ENCODE data around the gene MCF2L2. TPM values are rescaled to one million over a fixed set of nuclear protein-coding genes. Genes with fewer than 3 reads are reported as not detected.
"Not testable (repeated sequence)": the region's sequence is repeated elsewhere in the genome, so short reads cannot be mapped to it uniquely, and the experiment has no call there.

The MCF2L2 gene
- polyA plus RNA-seq, 3 donors from 2014 or later = 0.06 to 0.21 TPM; not detected in 1

DNA sequence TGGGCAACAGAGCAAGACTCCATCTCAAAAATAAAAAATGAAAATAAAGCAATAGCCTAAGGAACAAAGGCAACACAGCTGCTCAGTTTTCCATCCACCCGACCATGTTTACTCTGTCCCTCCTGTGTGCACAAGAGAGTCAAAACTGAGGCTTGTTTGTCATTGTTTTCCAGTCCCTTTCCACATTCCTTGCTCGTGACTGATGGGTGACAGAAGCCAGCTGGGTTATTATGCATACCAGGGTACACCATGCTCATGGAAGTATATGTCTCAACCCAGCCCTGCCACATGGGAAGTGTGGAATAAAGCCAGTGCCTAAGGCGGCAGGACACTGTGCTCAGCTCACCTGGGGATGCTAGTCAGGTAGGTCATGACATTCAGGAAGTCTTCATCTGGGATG is 49.5 kb downstream of the MCF2L2 start:
- Mint-ChIP-seq H3K9me3 (no peaks in the 10 kb centered on the region), H3K4me3 (no peak overlapping the region), H3K27me3 (ENCODE audit: low read depth in 3 of 3) (peaks cover 0 to 3% (median 0%) of the 10 kb centered on the region in 3 donors), H3K36me3 (peaks cover 0 to under 1% (median 0%) of the 10 kb centered on the region in 3 donors), H3K4me1 (no peaks in the 10 kb centered on the region), H3K27ac (no peak overlapping the region)
- DNase-seq = no peak

DNA sequence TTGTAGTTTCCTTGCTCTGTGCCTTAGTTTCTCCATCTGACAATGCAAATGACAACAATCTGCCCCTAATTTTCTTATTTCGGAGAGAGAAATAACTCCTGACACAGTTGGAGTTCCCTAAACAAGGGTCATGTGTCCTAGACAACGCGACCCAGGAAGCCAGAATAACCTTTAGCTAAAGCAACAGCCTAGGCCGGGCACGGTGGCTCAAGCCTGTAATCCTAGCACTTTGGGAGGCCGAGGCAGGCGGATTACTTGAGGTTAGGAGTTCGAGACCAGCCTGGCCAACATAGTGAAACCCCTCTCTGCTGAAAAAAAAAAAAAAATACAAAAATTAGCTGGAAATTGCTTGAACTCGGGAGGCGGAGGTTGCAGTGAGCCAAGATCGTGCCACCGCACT is 49.9 kb downstream of the MCF2L2 start:
- Mint-ChIP-seq H3K27ac (no peak overlapping the region), H3K9me3 (no peaks in the 10 kb centered on the region), H3K27me3 (ENCODE audit: low read depth in 3 of 3) (peaks cover 0 to 3% (median 0%) of the 10 kb centered on the region in 3 donors)

GRCh38 chr3:183378008-183378407 is 50.4 kb downstream of the MCF2L2 start:
- no peaks in the 10 kb centered on the region for H3K4me1 Mint-ChIP-seq
- H3K9me3 Mint-ChIP-seq = no peaks in the 10 kb centered on the region
- peaks cover 0 to 3% (median 0%) of the 10 kb centered on the region in 3 donors for H3K27me3 Mint-ChIP-seq (ENCODE audit: low read depth in 3 of 3)
- H3K36me3 Mint-ChIP-seq = peaks cover 0 to 3% (median 0%) of the 10 kb centered on the region in 3 donors
- peak in 1 of 3 donors; percentile 6 for DNase-seq
- H3K4me3 Mint-ChIP-seq = no peak overlapping the region
- H3K27ac Mint-ChIP-seq = no peak overlapping the region

More for the DNA sequence above, 49.9 kb downstream of the MCF2L2 start:
- Mint-ChIP-seq H3K4me3 (no peak overlapping the region), H3K4me1 (no peaks in the 10 kb centered on the region), H3K36me3 (peaks cover 0 to 3% (median 0%) of the 10 kb centered on the region in 3 donors)
- no peak for DNase-seq

DNA sequence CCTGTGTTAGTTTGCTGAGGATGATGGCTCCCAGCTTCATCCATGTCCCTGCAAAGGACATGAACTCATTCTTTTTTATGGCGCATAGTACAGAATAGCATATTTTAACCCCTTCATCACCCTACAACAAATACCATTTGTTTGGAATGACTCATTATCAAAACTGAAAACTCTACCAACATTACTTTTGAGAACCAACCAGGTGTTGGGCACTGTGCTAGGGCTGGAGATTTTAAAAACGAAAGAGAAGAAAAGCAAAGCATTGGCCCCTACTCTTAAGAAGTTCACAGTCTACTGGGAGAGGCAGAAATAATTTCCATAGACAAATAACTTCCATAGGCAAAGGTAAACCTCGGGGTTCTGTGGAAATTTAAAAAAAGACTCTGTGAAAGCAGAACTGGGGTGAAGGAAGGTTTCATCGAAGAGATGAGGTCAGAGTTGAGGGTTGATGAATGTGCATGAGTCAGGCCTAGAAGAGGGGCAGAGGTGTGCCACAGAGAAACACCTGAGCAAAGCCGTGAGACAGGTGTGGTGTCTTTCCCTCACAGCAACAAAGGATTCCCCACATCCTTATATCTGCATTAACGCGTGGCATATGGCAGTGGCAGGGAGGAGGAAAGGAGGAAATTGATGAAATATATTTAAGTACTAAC is 51.0 kb downstream of the MCF2L2 start:
- H3K4me3 Mint-ChIP-seq = no peak overlapping the region
- peak overlapping the region in 1 of 6 donors; percentile 45 for H3K27ac Mint-ChIP-seq
- H3K4me1 Mint-ChIP-seq = no peaks in the 10 kb centered on the region
- H3K9me3 Mint-ChIP-seq = no peaks in the 10 kb centered on the region
- peaks cover 0 to 3% (median 0%) of the 10 kb centered on the region in 3 donors for H3K27me3 Mint-ChIP-seq (ENCODE audit: low read depth in 3 of 3)
- peaks cover 0 to 3% (median 0%) of the 10 kb centered on the region in 3 donors for H3K36me3 Mint-ChIP-seq
- no peak for DNase-seq

DNA sequence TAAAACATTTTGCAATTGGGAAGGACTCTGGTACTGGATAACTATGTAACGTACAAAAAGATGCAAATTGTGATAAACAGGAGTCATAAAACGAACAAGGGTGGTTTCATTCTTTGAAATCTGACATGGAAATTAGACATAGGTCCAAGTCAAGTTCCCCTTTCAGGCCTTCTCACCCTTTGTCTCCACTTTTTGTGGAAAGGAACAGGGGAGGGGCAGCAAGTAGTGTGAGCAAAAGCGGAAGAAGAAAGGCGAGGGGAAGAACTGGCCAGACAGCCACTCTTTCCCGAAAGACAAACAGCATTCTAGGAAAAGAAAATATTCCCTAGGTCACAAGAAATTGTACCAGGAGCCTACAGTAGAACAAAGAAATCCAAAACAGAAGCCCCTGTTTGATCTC is 52.6 kb downstream of the MCF2L2 start:
- Mint-ChIP-seq H3K27me3 (ENCODE audit: low read depth in 3 of 3) (peaks cover 0 to under 1% (median 0%) of the 10 kb centered on the region in 3 donors), H3K4me3 (no peak overlapping the region), H3K4me1 (no peaks in the 10 kb centered on the region), H3K27ac (no peak overlapping the region), H3K36me3 (peaks cover 0 to 3% (median 0%) of the 10 kb centered on the region in 3 donors), H3K9me3 (no peaks in the 10 kb centered on the region)
- no peak for DNase-seq

DNA sequence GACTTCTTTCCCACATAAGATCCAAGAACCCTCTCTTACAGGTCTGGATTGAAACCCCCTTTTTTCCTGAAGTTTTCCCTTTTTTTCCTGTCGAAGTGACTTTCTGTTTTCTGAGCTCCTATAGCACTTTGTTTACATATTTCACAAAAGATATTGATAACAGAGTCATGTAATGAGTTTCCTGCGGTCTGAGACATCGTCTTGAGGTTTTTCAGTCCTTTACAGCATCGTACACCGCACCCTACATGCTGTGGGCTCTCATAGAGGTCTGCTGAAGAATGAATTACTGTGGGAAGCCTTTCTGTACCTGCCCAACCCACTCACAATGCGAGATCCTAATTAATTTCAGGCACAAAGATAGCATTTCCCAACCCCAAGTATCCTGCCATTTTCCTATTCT is 53.1 kb downstream of the MCF2L2 start:
- Mint-ChIP-seq H3K4me3 (no peak overlapping the region), H3K36me3 (peaks cover 0 to 3% (median 0%) of the 10 kb centered on the region in 3 donors), H3K27ac (no peak overlapping the region), H3K9me3 (no peaks in the 10 kb centered on the region), H3K4me1 (no peaks in the 10 kb centered on the region), H3K27me3 (ENCODE audit: low read depth in 3 of 3) (no peaks in the 10 kb centered on the region)
- DNase-seq = no peak

DNA sequence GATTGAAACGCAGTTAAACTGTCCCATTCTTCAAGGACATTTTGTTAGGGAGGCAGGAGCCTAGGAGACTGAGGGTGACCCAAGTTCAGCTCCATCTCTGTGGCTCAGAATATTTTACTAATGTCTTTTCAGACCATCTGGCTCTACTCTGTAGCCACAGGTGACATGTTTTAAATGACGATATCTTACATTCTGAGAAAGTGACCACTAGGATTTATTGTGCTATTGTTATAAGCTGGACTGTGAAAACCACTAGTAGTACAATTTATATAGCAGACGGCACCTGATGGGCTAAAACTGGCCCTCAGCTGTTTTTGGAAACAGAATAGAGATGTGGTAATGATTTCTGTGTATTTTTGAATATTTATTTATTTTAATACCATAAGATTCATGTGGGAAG is 55.5 kb downstream of the MCF2L2 start:
- Mint-ChIP-seq H3K9me3 (no peaks in the 10 kb centered on the region), H3K36me3 (peaks cover 0 to 3% (median 0%) of the 10 kb centered on the region in 3 donors), H3K4me1 (no peaks in the 10 kb centered on the region), H3K27me3 (ENCODE audit: low read depth in 3 of 3) (no peaks in the 10 kb centered on the region), H3K4me3 (no peak overlapping the region), H3K27ac (no peak overlapping the region)
- no peak for DNase-seq

- not testable (repeated sequence) for H3K4me3 Mint-ChIP-seq; DNase-seq; H3K9me3 Mint-ChIP-seq; H3K27ac Mint-ChIP-seq; H3K27me3 Mint-ChIP-seq (ENCODE audit: low read depth in 3 of 3); H3K4me1 Mint-ChIP-seq; H3K36me3 Mint-ChIP-seq
These were observed 56.8 kb downstream of the MCF2L2 start for GRCh38 chr3:183371600-183371968.

DNA sequence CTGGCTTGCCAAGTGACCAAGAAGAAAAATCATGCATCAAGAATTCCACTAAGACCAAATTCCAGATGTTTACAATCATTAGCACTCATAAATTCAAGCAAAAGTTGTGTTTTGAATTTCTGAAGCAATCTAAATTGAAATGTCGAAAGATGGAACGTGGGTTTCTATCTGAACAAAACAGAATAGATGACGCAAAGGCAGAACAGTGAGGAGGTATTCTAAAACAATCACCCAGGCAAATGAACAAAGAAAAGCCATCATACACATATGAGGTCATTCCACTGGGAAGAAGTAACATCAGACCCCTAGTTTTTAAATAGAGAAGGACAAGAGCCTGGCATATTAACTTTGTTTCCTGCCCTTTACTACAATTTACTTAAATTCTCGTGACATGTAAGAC is 58.0 kb downstream of the MCF2L2 start:
- Mint-ChIP-seq H3K4me3 (no peak overlapping the region), H3K4me1 (no peaks in the 10 kb centered on the region), H3K9me3 (no peaks in the 10 kb centered on the region), H3K36me3 (peaks cover 0 to 3% (median 0%) of the 10 kb centered on the region in 3 donors), H3K27me3 (ENCODE audit: low read depth in 3 of 3) (peaks cover 0 to 3% (median 0%) of the 10 kb centered on the region in 3 donors), H3K27ac (no peak overlapping the region)
- DNase-seq = no peak

- no peaks in the 10 kb centered on the region for H3K9me3 Mint-ChIP-seq
- peaks cover 0 to 3% (median 0%) of the 10 kb centered on the region in 3 donors for H3K36me3 Mint-ChIP-seq
- no peak for DNase-seq
- H3K4me1 Mint-ChIP-seq = no peaks in the 10 kb centered on the region
- no peak overlapping the region for H3K27ac Mint-ChIP-seq
- peaks cover 0 to 3% (median 0%) of the 10 kb centered on the region in 3 donors for H3K27me3 Mint-ChIP-seq (ENCODE audit: low read depth in 3 of 3)
- no peak overlapping the region for H3K4me3 Mint-ChIP-seq
These were observed 58.8 kb downstream of the MCF2L2 start for GRCh38 chr3:183369627-183370026.

DNA sequence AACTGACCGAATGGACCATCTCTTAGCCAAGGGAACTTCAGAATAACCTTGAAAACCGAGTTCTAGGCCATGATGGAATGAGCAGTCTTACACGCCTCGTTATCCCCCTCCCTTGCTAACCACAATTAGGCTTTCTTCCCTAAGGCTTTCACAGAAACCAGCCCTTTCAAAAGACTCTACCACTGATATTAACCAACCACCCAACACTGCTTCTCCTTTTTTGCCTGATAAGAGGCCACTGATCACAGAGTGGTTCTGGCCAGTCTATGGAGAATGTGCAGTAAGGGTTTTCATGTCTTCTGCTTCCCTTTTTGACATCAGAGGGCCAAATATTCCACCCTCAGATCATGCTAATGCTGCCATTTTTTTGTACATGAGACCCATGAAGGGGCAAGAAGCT is 59.3 kb downstream of the MCF2L2 start:
- Mint-ChIP-seq H3K36me3 (peaks cover 0 to 3% (median 0%) of the 10 kb centered on the region in 3 donors), H3K9me3 (no peaks in the 10 kb centered on the region), H3K27me3 (ENCODE audit: low read depth in 3 of 3) (peaks cover 0 to 3% (median 0%) of the 10 kb centered on the region in 3 donors), H3K27ac (no peak overlapping the region), H3K4me3 (no peak overlapping the region), H3K4me1 (no peaks in the 10 kb centered on the region)
- no peak for DNase-seq

GRCh38 chr3:183360971-183361624 is 67.3 kb downstream of the MCF2L2 start:
- Mint-ChIP-seq H3K4me3 (no peak overlapping the region), H3K27me3 (ENCODE audit: low read depth in 3 of 3) (peaks cover 5 to 13% (median 8%) of the 10 kb centered on the region in 3 donors), H3K27ac (no peak overlapping the region)

GRCh38 chr3:183359036-183359435 is 69.4 kb downstream of the MCF2L2 start:
- DNase-seq = no peak
- no peaks in the 10 kb centered on the region for H3K4me1 Mint-ChIP-seq
- no peak overlapping the region for H3K27ac Mint-ChIP-seq

More at GRCh38 chr3:183360971-183361624, 67.3 kb downstream of the MCF2L2 start:
- no peaks in the 10 kb centered on the region for H3K4me1 Mint-ChIP-seq
- H3K9me3 Mint-ChIP-seq = no peaks in the 10 kb centered on the region
- H3K36me3 Mint-ChIP-seq = peaks cover 0 to 3% (median 0%) of the 10 kb centered on the region in 3 donors
- no peak for DNase-seq

GRCh38 chr3:183357564-183358079 is 70.8 kb downstream of the MCF2L2 start:
- H3K36me3 Mint-ChIP-seq = peaks cover 0 to 3% (median 0%) of the 10 kb centered on the region in 3 donors

More at GRCh38 chr3:183359036-183359435, 69.4 kb downstream of the MCF2L2 start:
- Mint-ChIP-seq H3K27me3 (ENCODE audit: low read depth in 3 of 3) (peaks cover 4 to 10% (median 8%) of the 10 kb centered on the region in 3 donors), H3K36me3 (peaks cover 0 to 3% (median 0%) of the 10 kb centered on the region in 3 donors), H3K9me3 (no peaks in the 10 kb centered on the region), H3K4me3 (no peak overlapping the region)

More at GRCh38 chr3:183357564-183358079, 70.8 kb downstream of the MCF2L2 start:
- no peaks in the 10 kb centered on the region for H3K4me1 Mint-ChIP-seq
- no peak overlapping the region for H3K27ac Mint-ChIP-seq
- H3K9me3 Mint-ChIP-seq = no peaks in the 10 kb centered on the region
- no peak for DNase-seq
- H3K4me3 Mint-ChIP-seq = no peak overlapping the region
- H3K27me3 Mint-ChIP-seq (ENCODE audit: low read depth in 3 of 3) = peaks cover 3 to 10% (median 7%) of the 10 kb centered on the region in 3 donors
